CD4-positive, alpha-beta memory T cell (primary cell): ENCODE measurements around the gene ZFHX3. TPM values are rescaled to one million over a fixed set of nuclear protein-coding genes. Genes with fewer than 3 reads are reported as not detected.

ENCODE experiments used
- CTCF ChIA-PET: fragments of 350-600 bp; sonication (Branson Sonifier 250); formaldehyde crosslinking; loops from one replicate; lab custom pipeline; 2021; ENCODE audit warnings: inconsistent platforms; ENCODE audit not compliant: partially characterized antibody; lab: Charles Lee
- POLR2A ChIA-PET: fragments of 350-600 bp; sonication (Branson Sonifier 250); formaldehyde crosslinking; loops from one replicate; lab custom pipeline; 2021; ENCODE audit not compliant: partially characterized antibody; lab: Charles Lee
- DNase-seq, 5 donors: peaks; one replicate each; pipeline versions ENCODE4 v3.0.0 to v3.0.0-alpha.2; 2020 to 2022; ENCODE audit warnings: mixed read lengths in 1 of 5
- H3K27ac ChIP-seq: one replicate; pipeline ENCODE4 v1.7.0; 2013; ENCODE audit warnings: low read depth, low read length
- H3K27me3 ChIP-seq: 2 replicates; pipeline ENCODE4 v1.7.0; 2013; ENCODE audit warnings: mild to moderate bottlenecking, low read length, moderate library complexity; ENCODE audit not compliant: insufficient read depth
- H3K36me3 ChIP-seq: 2 replicates; pipeline ENCODE4 v1.7.0; 2013; ENCODE audit warnings: mild to moderate bottlenecking, low read length, moderate library complexity; ENCODE audit not compliant: insufficient read depth
- H3K4me1 ChIP-seq: 2 replicates; pipeline ENCODE4 v1.7.0; 2013; ENCODE audit warnings: mild to moderate bottlenecking, low read length, moderate library complexity; ENCODE audit not compliant: insufficient read depth
- H3K4me3 ChIP-seq, 2 donors: one replicate each; pipeline ENCODE4 v1.7.0; 2013; ENCODE audit warnings: low read length in 2 of 2, mild to moderate bottlenecking in 1 of 2
- H3K9me3 ChIP-seq, 2 donors: one replicate each; pipeline ENCODE4 v1.7.0; 2013; ENCODE audit warnings: low read length in 2 of 2, control low read depth in 1 of 2; ENCODE audit not compliant: control insufficient read depth in 1 of 2
- H3K27ac Mint-ChIP-seq, 7 donors: one replicate each; pipeline ENCODE4 v1.8.0; 2020 to 2021; ENCODE audit warnings: mixed read lengths in 7 of 7, mild to moderate bottlenecking in 6 of 7, inconsistent platforms in 3 of 7, moderate library complexity in 3 of 7
- H3K27me3 Mint-ChIP-seq, 2 donors: one replicate each; pipeline ENCODE4 v1.8.0; 2020 to 2021; ENCODE audit warnings: mixed read lengths in 2 of 2
- H3K36me3 Mint-ChIP-seq, 2 donors: one replicate each; pipeline ENCODE4 v1.8.0; 2020 to 2021; ENCODE audit warnings: mixed read lengths in 2 of 2, inconsistent platforms in 1 of 2, mild to moderate bottlenecking in 1 of 2
- H3K4me1 Mint-ChIP-seq, 4 donors: one replicate each; pipeline ENCODE4 v1.8.0; 2020 to 2021; ENCODE audit warnings: mixed read lengths in 4 of 4, mild to moderate bottlenecking in 1 of 4
- H3K4me3 Mint-ChIP-seq, 8 donors: one replicate each; pipeline ENCODE4 v1.8.0; 2020 to 2021; ENCODE audit warnings: mixed read lengths in 8 of 8, mild to moderate bottlenecking in 7 of 8, moderate library complexity in 6 of 8, inconsistent platforms in 3 of 8
- H3K9me3 Mint-ChIP-seq, 8 donors: one replicate each; pipeline ENCODE4 v1.8.0; 2020 to 2021; ENCODE audit warnings: mixed read lengths in 8 of 8, mild to moderate bottlenecking in 5 of 8, inconsistent platforms in 3 of 8, moderate library complexity in 1 of 8
- intact Hi-C: fragments of 100-400 bp; cut with micrococcal nuclease; formaldehyde crosslinking; loops from one replicate; pipeline ENCODE4 v1.15.1; 2023
- polyA plus RNA-seq, 2 donors: library from polyadenylated mRNA; unstranded; fragments of 300-500 nt; fragmentation: Illumina TruSeq; gene quantifications; one replicate each; pipeline ENCODE4 v1.2.3, GENCODE V29; 2021
- total RNA-seq, 2 experiments: library from RNA; stranded (reverse); gene quantifications; one replicate each; pipeline ENCODE4 v1.2.3, GENCODE V29; 2021

ZFHX3 gene
- total and polyA plus RNA-seq, 4 experiments from 2014 or later, result 0.01 to 0.99 (median 0.36) TPM

- Histone ChIP-seq H3K27ac (no peak overlapping the region), H3K27me3 (no peaks in the 10 kb centered on the region), H3K9me3 (no peaks in the 10 kb centered on the region), H3K36me3 (no peaks in the 10 kb centered on the region), H3K4me1 (no peaks in the 10 kb centered on the region), H3K4me3 (no peak overlapping the region)
- ChIA-PET POLR2A (no interaction called here), CTCF (no interaction called here)
- no peak overlapping the region for H3K27ac Mint-ChIP-seq
- H3K9me3 Mint-ChIP-seq, result no peaks in the 10 kb centered on the region
- intact Hi-C loops, result no loop called here
- H3K36me3 Mint-ChIP-seq, result no peaks in the 10 kb centered on the region
- H3K4me3 Mint-ChIP-seq, result no peak overlapping the region
- H3K27me3 Mint-ChIP-seq, result no peaks in the 10 kb centered on the region
- peaks cover 0 to 6% (median 2%) of the 10 kb centered on the region in 4 donors for H3K4me1 Mint-ChIP-seq
- no peak for DNase-seq
Measured at GRCh38 chr16:72923757-72924156, 124.2 kb downstream of the ZFHX3 start.

DNA sequence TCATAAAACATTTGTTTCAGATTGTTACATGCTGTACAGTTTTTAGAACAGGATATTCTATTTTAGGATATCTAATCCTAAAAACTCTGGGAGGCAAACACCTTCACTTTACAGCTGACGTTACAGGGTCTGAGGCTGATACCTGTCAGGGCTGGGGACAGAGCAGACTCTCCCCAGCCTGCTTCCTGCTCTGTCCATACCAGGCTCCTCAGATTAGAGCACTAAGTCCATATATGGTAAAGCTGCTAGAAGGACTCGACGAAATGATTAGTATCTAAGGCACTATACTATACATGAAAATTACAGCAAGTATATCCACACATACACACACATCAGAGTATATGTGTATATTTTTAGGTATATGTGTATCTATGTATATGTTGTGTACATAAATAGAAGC lies 125.2 kb downstream of the ZFHX3 start:
- intact Hi-C loops, result no loop called here
- Histone ChIP-seq H3K9me3 (no peaks in the 10 kb centered on the region), H3K4me1 (no peaks in the 10 kb centered on the region), H3K27ac (no peak overlapping the region), H3K27me3 (no peaks in the 10 kb centered on the region), H3K4me3 (no peak overlapping the region), H3K36me3 (no peaks in the 10 kb centered on the region)
- Mint-ChIP-seq H3K27ac (no peak overlapping the region), H3K4me1 (peaks cover 0 to 6% (median 2%) of the 10 kb centered on the region in 4 donors), H3K36me3 (no peaks in the 10 kb centered on the region), H3K9me3 (no peaks in the 10 kb centered on the region), H3K27me3 (no peaks in the 10 kb centered on the region), H3K4me3 (no peak overlapping the region)
- ChIA-PET POLR2A (no interaction called here), CTCF (no interaction called here)
- DNase-seq, result no peak

DNA sequence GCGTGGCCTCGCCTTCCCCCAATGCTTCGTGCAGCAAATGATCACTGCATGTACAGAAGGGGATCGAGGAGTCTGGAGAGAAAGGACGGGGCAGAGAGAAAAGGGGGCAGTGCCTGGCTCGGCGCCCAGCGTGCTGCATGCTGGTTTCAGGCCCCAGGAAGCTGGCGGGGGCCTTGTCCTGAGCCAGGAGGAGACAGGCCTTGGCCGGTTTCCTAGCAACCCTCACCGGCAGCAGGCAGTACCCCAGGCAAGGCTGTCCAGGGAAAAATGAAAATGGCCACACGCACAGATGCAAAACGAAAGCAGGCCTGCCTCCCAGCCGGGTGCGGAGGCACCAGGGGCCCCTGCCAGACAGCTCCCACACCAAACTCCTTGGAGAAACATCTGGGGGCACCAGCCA lies 126.3 kb downstream of the ZFHX3 start:
- CTCF ChIA-PET, result no interaction called here
- POLR2A ChIA-PET, result no interaction called here
- H3K9me3 Mint-ChIP-seq, result no peaks in the 10 kb centered on the region

DNA sequence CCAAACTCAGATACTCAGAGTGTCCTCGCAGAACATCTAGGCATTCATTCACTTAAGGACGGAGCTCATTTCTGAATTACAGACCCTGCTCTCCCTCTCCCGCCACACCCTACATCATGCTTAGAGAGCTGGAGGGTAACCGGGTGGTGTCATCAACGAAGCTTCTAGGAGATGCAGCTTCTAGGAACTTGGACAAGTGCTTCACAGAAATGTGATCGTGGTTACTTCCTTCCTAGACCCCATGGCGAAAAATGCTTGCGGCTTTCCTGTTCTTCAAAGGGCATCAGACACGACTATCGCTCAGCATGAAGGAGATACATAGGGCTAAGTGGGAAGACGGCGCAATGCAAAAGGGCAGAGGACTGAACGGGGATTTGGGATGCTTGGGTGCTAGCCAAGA lies 126.8 kb downstream of the ZFHX3 start:
- ChIA-PET POLR2A (no interaction called here), CTCF (no interaction called here)
- no peaks in the 10 kb centered on the region for H3K27me3 ChIP-seq
- no peaks in the 10 kb centered on the region for H3K27me3 Mint-ChIP-seq
- no peaks in the 10 kb centered on the region for H3K9me3 Mint-ChIP-seq
- H3K4me1 ChIP-seq, result no peaks in the 10 kb centered on the region
- DNase-seq, result no peak
- H3K27ac ChIP-seq, result no peak overlapping the region
- no peak overlapping the region for H3K4me3 ChIP-seq
- peak overlapping the region in 3 of 7 donors; percentile 4 to 23 (median 6) for H3K27ac Mint-ChIP-seq
- no peaks in the 10 kb centered on the region for H3K36me3 Mint-ChIP-seq
- H3K4me3 Mint-ChIP-seq, result peak overlapping the region; percentile 1 to 69 (median 35)
- H3K4me1 Mint-ChIP-seq, result peaks cover 0 to 6% (median 2%) of the 10 kb centered on the region in 4 donors
- intact Hi-C loops, result no loop called here
- H3K9me3 ChIP-seq, result no peaks in the 10 kb centered on the region
- no peaks in the 10 kb centered on the region for H3K36me3 ChIP-seq

More for the DNA sequence above, 126.3 kb downstream of the ZFHX3 start:
- intact Hi-C loops, result no loop called here
- Histone ChIP-seq H3K9me3 (no peaks in the 10 kb centered on the region), H3K4me1 (no peaks in the 10 kb centered on the region), H3K27ac (no peak overlapping the region), H3K36me3 (no peaks in the 10 kb centered on the region), H3K27me3 (no peaks in the 10 kb centered on the region), H3K4me3 (no peak overlapping the region)
- peak overlapping the region in 4 of 8 donors; percentile 1 to 69 (median 36) for H3K4me3 Mint-ChIP-seq
- H3K4me1 Mint-ChIP-seq, result peaks cover 0 to 6% (median 2%) of the 10 kb centered on the region in 4 donors
- peak overlapping the region in 1 of 7 donors; percentile 23 for H3K27ac Mint-ChIP-seq
- no peaks in the 10 kb centered on the region for H3K36me3 Mint-ChIP-seq
- no peak for DNase-seq
- no peaks in the 10 kb centered on the region for H3K27me3 Mint-ChIP-seq

- H3K4me3 ChIP-seq, result no peak overlapping the region
- Mint-ChIP-seq H3K4me1 (peaks cover 0 to 6% (median 2%) of the 10 kb centered on the region in 4 donors), H3K4me3 (no peak overlapping the region), H3K27me3 (peaks cover 0 to 2% of the 10 kb centered on the region in 2 donors), H3K27ac (no peak overlapping the region), H3K36me3 (no peaks in the 10 kb centered on the region), H3K9me3 (no peaks in the 10 kb centered on the region)
- no peak overlapping the region for H3K27ac ChIP-seq
- ChIA-PET CTCF (no interaction called here), POLR2A (no interaction called here)
- H3K36me3 ChIP-seq, result no peaks in the 10 kb centered on the region
- no peaks in the 10 kb centered on the region for H3K4me1 ChIP-seq
- H3K9me3 ChIP-seq, result no peaks in the 10 kb centered on the region
- no peak for DNase-seq
- no peaks in the 10 kb centered on the region for H3K27me3 ChIP-seq
- intact Hi-C loops, result no loop called here
Measured at GRCh38 chr16:72917051-72917450, 130.9 kb downstream of the ZFHX3 start.

DNA sequence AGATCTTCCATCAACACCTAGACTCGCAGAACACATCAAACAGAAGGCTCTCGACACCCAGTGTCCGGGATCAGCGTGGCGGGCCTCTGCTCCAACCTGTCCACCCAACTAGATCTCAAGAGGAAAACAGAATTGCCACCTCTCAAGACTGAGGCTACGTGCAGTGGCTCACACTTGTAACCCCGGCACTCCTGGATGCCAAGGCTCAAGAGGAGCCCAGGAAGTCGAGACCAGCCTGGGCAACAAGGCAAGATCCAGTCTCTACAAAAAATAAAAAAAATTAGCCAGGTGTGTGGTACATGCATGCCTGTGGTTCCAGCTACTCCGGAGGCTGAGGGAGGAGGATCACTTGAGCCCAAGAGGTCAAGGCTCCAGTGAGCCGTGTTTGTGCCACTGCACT lies 132.6 kb downstream of the ZFHX3 start:
- Mint-ChIP-seq H3K36me3 (no peaks in the 10 kb centered on the region), H3K27ac (no peak overlapping the region), H3K4me1 (no peaks in the 10 kb centered on the region), H3K9me3 (peaks cover 0 to under 1% (median 0%) of the 10 kb centered on the region in 8 donors), H3K27me3 (peaks cover 0 to 2% of the 10 kb centered on the region in 2 donors), H3K4me3 (no peak overlapping the region)
- H3K27me3 ChIP-seq, result no peaks in the 10 kb centered on the region
- no peak overlapping the region for H3K27ac ChIP-seq
- intact Hi-C loops, result no loop called here
- no peak overlapping the region for H3K4me3 ChIP-seq
- no peaks in the 10 kb centered on the region for H3K36me3 ChIP-seq
- POLR2A ChIA-PET, result no interaction called here
- H3K9me3 ChIP-seq, result no peaks in the 10 kb centered on the region
- no peak for DNase-seq
- no peaks in the 10 kb centered on the region for H3K4me1 ChIP-seq
- CTCF ChIA-PET, result no interaction called here

- POLR2A ChIA-PET, result no interaction called here
- Mint-ChIP-seq H3K9me3 (peaks cover 0 to 1% (median 0%) of the 10 kb centered on the region in 8 donors), H3K36me3 (no peaks in the 10 kb centered on the region), H3K27me3 (peaks cover 0 to 3% of the 10 kb centered on the region in 2 donors), H3K27ac (no peak overlapping the region), H3K4me3 (no peak overlapping the region), H3K4me1 (no peaks in the 10 kb centered on the region)
- Histone ChIP-seq H3K27me3 (no peaks in the 10 kb centered on the region), H3K27ac (no peak overlapping the region), H3K4me1 (no peaks in the 10 kb centered on the region), H3K36me3 (no peaks in the 10 kb centered on the region), H3K4me3 (no peak overlapping the region), H3K9me3 (no peaks in the 10 kb centered on the region)
- no peak for DNase-seq
- CTCF ChIA-PET, result no interaction called here
- intact Hi-C loops, result no loop called here
Measured at GRCh38 chr16:72913551-72913950, 134.4 kb downstream of the ZFHX3 start.

GRCh38 chr16:72911971-72912370 lies 136.0 kb downstream of the ZFHX3 start:
- Mint-ChIP-seq H3K4me3 (no peak overlapping the region), H3K9me3 (peaks cover 0 to 1% (median 0%) of the 10 kb centered on the region in 8 donors), H3K27me3 (peaks cover 0 to 3% of the 10 kb centered on the region in 2 donors), H3K36me3 (no peaks in the 10 kb centered on the region), H3K4me1 (no peaks in the 10 kb centered on the region), H3K27ac (no peak overlapping the region)
- Histone ChIP-seq H3K27ac (no peak overlapping the region), H3K27me3 (no peaks in the 10 kb centered on the region), H3K9me3 (no peaks in the 10 kb centered on the region), H3K4me3 (no peak overlapping the region), H3K36me3 (no peaks in the 10 kb centered on the region), H3K4me1 (no peaks in the 10 kb centered on the region)
- no peak for DNase-seq
- ChIA-PET POLR2A (no interaction called here), CTCF (no interaction called here)
- intact Hi-C loops, result no loop called here
